HepG2 (cell line): ENCODE results near the gene RNF213. TPM values are rescaled to one million over a fixed set of nuclear protein-coding genes. Genes with fewer than 3 reads are reported as not detected.

Experiments used
- ATAC-seq: fragments of 200-7000 bp; cut with Tn5 transposase; 3 replicates; pipeline ENCODE4 v1.9.1; 2020; ENCODE audit warnings: mild to moderate bottlenecking, moderate library complexity
- BruUV-seq: library from RNA; stranded (reverse); fragments of 400-500 nt; replicated peaks from 2 replicates; lab custom pipeline; 2021; lab: Mats Ljungman, UMichigan
- CTCF ChIA-PET: fragments of 300-600 bp; formaldehyde crosslinking; extraction: SDS; loops from one replicate; lab custom pipeline; 2021; ENCODE audit warnings: low total read pairs, inconsistent platforms, low intra/inter-chr PET ratio; lab: Yijun Ruan, JAX
- POLR2A ChIA-PET: fragments of 350-600 bp; sonication (Branson Sonifier 250); formaldehyde crosslinking; loops from one replicate; lab custom pipeline; 2020; ENCODE audit warnings: antibody characterized with exemption, inconsistent platforms; lab: Yijun Ruan, JAX
- DNase-seq: peaks from one replicate; pipeline ENCODE4 v3.0.0-alpha.2; 2015; ENCODE audit warnings: low spot score
- FAIRE-seq: peaks from 3 replicates; lab custom pipeline; 2011; peaks lifted over from hg19 to GRCh38; lab: Jason Lieb, UNC
- H2AFZ ChIP-seq: one replicate; pipeline ENCODE4 v1.6.1; 2011; ENCODE audit warnings: low read length, inconsistent platforms
- H3K27ac ChIP-seq: fragments of 300-600 bp; 3 replicates; pipeline ENCODE4 v1.8.0; 2011; ENCODE audit warnings: mixed run types, mild to moderate bottlenecking, mixed read lengths, low read length, inconsistent platforms; ENCODE audit not compliant: insufficient read depth; ENCODE audit errors: extremely low read length
- H3K27me3 ChIP-seq, 2 experiments: fragments of 200-600 bp in 1 of 2; 2 replicates in 1 of 2; 3 replicates in 1 of 2; pipeline versions ENCODE4 v1.6.0 to v1.8.0; 2011; ENCODE audit warnings: low read length in 2 of 2, mild to moderate bottlenecking in 2 of 2, moderate library complexity in 2 of 2, inconsistent platforms in 1 of 2; ENCODE audit not compliant: insufficient read depth in 2 of 2, control insufficient read depth in 1 of 2
- H3K36me3 ChIP-seq, 2 experiments: fragments of 200-600 bp in 1 of 2; replicated peaks in 1 of 2; 2 replicates in 1 of 2; 3 replicates in 1 of 2; pipeline versions ENCODE4 v1.5.1 to v1.8.0; 2011; ENCODE audit warnings: low read length in 2 of 2, inconsistent platforms in 1 of 2; ENCODE audit not compliant: insufficient read depth in 2 of 2, control insufficient read depth in 1 of 2
- H3K4me1 ChIP-seq: 2 replicates; pipeline ENCODE4 v1.5.1; 2012; ENCODE audit warnings: low read length, inconsistent platforms; ENCODE audit not compliant: insufficient read depth
- H3K4me2 ChIP-seq: 2 replicates; pipeline ENCODE4 v1.6.0; 2011; ENCODE audit warnings: low read depth, low read length, inconsistent platforms
- H3K4me3 ChIP-seq, 3 experiments: fragments of 200-600 bp in 1 of 3; sonication (generic), shearing (Covaris generic) in 1 of 3; replicated peaks in 1 of 3; 2 replicates each; pipeline ENCODE4 v1.5.1; 2011 to 2016; ENCODE audit warnings: low read length in 3 of 3, inconsistent platforms in 2 of 3, low read depth in 2 of 3, mild to moderate bottlenecking in 2 of 3, control low read depth in 1 of 3, mixed read lengths in 1 of 3; ENCODE audit not compliant: insufficient read depth in 1 of 3
- H3K79me2 ChIP-seq: one replicate; pipeline ENCODE4 v1.6.1; 2011; ENCODE audit warnings: low read length, inconsistent platforms; ENCODE audit not compliant: insufficient read depth
- H3K9ac ChIP-seq: 2 replicates; pipeline ENCODE4 v1.6.0; 2011; ENCODE audit warnings: mild to moderate bottlenecking, low read depth, low read length, inconsistent platforms; ENCODE audit not compliant: insufficient read depth
- H3K9me3 ChIP-seq: 2 replicates; pipeline ENCODE4 v1.5.1; 2012; ENCODE audit warnings: mild to moderate bottlenecking, low read length
- H4K20me1 ChIP-seq: 2 replicates; pipeline ENCODE4 v1.6.0; 2011; ENCODE audit warnings: inconsistent platforms, mild to moderate bottlenecking, low read length, moderate library complexity; ENCODE audit not compliant: insufficient read depth
- FOXP4 ChIP-seq: sonication (generic); formaldehyde crosslinking; IDR thresholded peaks from 2 replicates; pipeline ENCODE4 v1.4.0; 2020; ENCODE audit warnings: missing genetic modification reagents
- HMGA1 ChIP-seq: sonication (generic); formaldehyde crosslinking; conservative IDR thresholded peaks from 2 replicates; pipeline ENCODE4 v1.4.0; 2020; ENCODE audit warnings: missing genetic modification reagents
- IKZF4 ChIP-seq: sonication (generic); formaldehyde crosslinking; IDR thresholded peaks from 2 replicates; pipeline ENCODE4 v1.5.1; 2020; ENCODE audit warnings: borderline replicate concordance, mild to moderate bottlenecking, low read depth, missing genetic modification reagents; ENCODE audit errors: not compliant biosample characterization
- SALL1 ChIP-seq: sonication (generic); formaldehyde crosslinking; IDR thresholded peaks from 2 replicates; pipeline ENCODE4 v1.8.0; 2022; ENCODE audit warnings: mild to moderate bottlenecking, missing genetic modification reagents
- ZBTB1 ChIP-seq: sonication (generic); formaldehyde crosslinking; IDR thresholded peaks from 2 replicates; pipeline ENCODE4 v1.4.0; 2020; ENCODE audit warnings: missing genetic modification reagents, borderline replicate concordance
- ZNF232 ChIP-seq: sonication (generic); formaldehyde crosslinking; IDR thresholded peaks from 2 replicates; pipeline ENCODE4 v1.4.0; 2020; ENCODE audit warnings: missing genetic modification reagents, borderline replicate concordance
- ZNF335 ChIP-seq: sonication (generic); formaldehyde crosslinking; IDR thresholded peaks from 2 replicates; pipeline ENCODE4 v1.4.0; 2020; ENCODE audit warnings: missing genetic modification reagents
- ZNF383 ChIP-seq: sonication (generic); formaldehyde crosslinking; IDR thresholded peaks from 2 replicates; pipeline ENCODE4 v1.4.0; 2020; ENCODE audit warnings: missing genetic modification reagents, mild to moderate bottlenecking, borderline replicate concordance
- WGBS: methylation state at CpG from one replicate; pipeline ENCODE4 v1.1.6; 2017; ENCODE audit warnings: low lambda C conversion rate; 5-methylcytosine and 5-hydroxymethylcytosine counted together
- in situ Hi-C: cut with HindIII; loops from 2 replicates; pipeline ENCODE4 v1.10.0; 2017; ENCODE audit warnings: low pct_unique_long_range_greater_than_20kb; ENCODE audit not compliant: extremely low pct_ligation_motif_present
- intact Hi-C: fragments of 100-400 bp; cut with micrococcal nuclease; formaldehyde crosslinking; loops from one replicate; pipeline ENCODE4 v1.10.0; 2022; ENCODE audit not compliant: unreplicated experiment
- polyA plus RNA-seq, 8 experiments: library from polyadenylated mRNA; depleted of rRNA in 3 of 8; stranded (reverse) in 7 of 8; unstranded in 1 of 8; fragments of >200 nt; fragmentation: Illumina TruSeq in 4 of 8; extraction: Trizol in 4 of 8; gene quantifications; 2 replicates each; pipeline versions ENCODE4 v1.2.1 to v1.2.3, GENCODE V29; 2011 to 2016; ENCODE audit warnings: low read depth in 4 of 8, missing spikeins in 1 of 8, mixed read lengths in 1 of 8; ENCODE audit not compliant: insufficient read depth in 1 of 8
- total RNA-seq, 5 experiments: library from RNA; depleted of rRNA; stranded (reverse); fragments of >200 nt; fragmentation: Illumina TruSeq; extraction: Trizol; gene quantifications; 2 replicates each; pipeline ENCODE4 v1.2.3, GENCODE V29; 2016; ENCODE audit warnings: low read depth in 1 of 5
- TF ChIP-seq, protein P1 (sequence below): sonication (generic); formaldehyde crosslinking; IDR thresholded peaks from 2 replicates; pipeline ENCODE4 v1.5.1; 2020; ENCODE audit warnings: missing genetic modification reagents, mild to moderate bottlenecking, borderline replicate concordance
- TF ChIP-seq, protein P2 (sequence below): IDR thresholded peaks from 2 replicates; pipeline ENCODE4 v1.6.1; 2016; ENCODE audit warnings: mild to moderate bottlenecking

Gene RNF213
- total and polyA plus RNA-seq, 2 of the 13 experiments (the other 11 are each of a cell fraction or from before 2014, with no cell fraction given) = 38.6 to 38.7 TPM

DNA sequence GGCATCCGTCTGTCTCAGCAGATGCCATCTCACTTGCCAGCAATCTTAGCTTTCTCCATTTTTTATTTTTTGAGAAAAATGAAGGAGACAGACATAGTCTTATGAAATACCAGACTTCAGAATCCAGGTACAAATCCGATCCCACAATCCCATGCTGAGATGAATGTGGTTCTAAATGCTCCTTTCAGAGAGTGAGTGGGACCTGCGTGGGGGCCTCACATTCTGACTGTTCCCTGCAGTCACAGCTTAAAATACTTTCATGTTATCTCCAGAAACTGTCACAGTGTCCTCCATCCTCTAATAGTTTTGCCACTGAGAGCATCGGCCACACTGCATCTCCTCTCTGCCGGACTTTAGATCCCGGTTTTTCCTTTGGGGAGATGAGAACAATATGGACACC is 119.4 kb downstream of the RNF213 start:
- H3K4me1 ChIP-seq = no peaks in the 10 kb centered on the region
- no peak for DNase-seq
- no peak overlapping the region for H3K4me2 ChIP-seq
- in situ Hi-C loops = no loop called here
- no peaks in the 10 kb centered on the region; the same call in 1 of the 2 replicates for H4K20me1 ChIP-seq
- H3K36me3 ChIP-seq = peaks cover 42 to 74% of the 10 kb centered on the region in 2 experiments
- no peak overlapping the region for H2AFZ ChIP-seq
- ATAC-seq = no peak
- no peaks in the 10 kb centered on the region for H3K27me3 ChIP-seq
- no TSS peak for BruUV-seq
- H3K79me2 ChIP-seq = no peaks in the 10 kb centered on the region
- no peaks in the 10 kb centered on the region for H3K9me3 ChIP-seq
- H3K4me3 ChIP-seq = no peak overlapping the region
- CTCF ChIA-PET = no interaction called here
- H3K27ac ChIP-seq = no peak overlapping the region
- no peak overlapping the region for H3K9ac ChIP-seq
- no peak for FAIRE-seq
- intact Hi-C loops = no loop called here
- POLR2A ChIA-PET = no interaction called here
- WGBS = 94% methylated on average over 6 of the region's 6 CpGs
- TF ChIP-seq, protein P1, sequence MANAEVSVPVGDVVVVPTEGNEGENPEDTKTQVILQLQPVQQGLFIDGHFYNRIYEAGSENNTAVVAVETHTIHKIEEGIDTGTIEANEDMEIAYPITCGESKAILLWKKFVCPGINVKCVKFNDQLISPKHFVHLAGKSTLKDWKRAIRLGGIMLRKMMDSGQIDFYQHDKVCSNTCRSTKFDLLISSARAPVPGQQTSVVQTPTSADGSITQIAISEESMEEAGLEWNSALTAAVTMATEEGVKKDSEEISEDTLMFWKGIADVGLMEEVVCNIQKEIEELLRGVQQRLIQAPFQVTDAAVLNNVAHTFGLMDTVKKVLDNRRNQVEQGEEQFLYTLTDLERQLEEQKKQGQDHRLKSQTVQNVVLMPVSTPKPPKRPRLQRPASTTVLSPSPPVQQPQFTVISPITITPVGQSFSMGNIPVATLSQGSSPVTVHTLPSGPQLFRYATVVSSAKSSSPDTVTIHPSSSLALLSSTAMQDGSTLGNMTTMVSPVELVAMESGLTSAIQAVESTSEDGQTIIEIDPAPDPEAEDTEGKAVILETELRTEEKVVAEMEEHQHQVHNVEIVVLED (CRISPR knock-in tag) = no peak
- no peak for TF ChIP-seq IKZF4 (CRISPR knock-in tag)
- TF ChIP-seq ZNF232 (CRISPR knock-in tag) = no peak
- TF ChIP-seq ZNF335 (CRISPR knock-in tag) = no peak
- no peak for TF ChIP-seq SALL1 (CRISPR knock-in tag)
- TF ChIP-seq HMGA1 (CRISPR knock-in tag) = no peak
- no peak for TF ChIP-seq ZNF383 (CRISPR knock-in tag)
- no peak for TF ChIP-seq ZBTB1 (CRISPR knock-in tag)
- no peak for TF ChIP-seq FOXP4 (CRISPR knock-in tag)
- TF ChIP-seq, protein P2, sequence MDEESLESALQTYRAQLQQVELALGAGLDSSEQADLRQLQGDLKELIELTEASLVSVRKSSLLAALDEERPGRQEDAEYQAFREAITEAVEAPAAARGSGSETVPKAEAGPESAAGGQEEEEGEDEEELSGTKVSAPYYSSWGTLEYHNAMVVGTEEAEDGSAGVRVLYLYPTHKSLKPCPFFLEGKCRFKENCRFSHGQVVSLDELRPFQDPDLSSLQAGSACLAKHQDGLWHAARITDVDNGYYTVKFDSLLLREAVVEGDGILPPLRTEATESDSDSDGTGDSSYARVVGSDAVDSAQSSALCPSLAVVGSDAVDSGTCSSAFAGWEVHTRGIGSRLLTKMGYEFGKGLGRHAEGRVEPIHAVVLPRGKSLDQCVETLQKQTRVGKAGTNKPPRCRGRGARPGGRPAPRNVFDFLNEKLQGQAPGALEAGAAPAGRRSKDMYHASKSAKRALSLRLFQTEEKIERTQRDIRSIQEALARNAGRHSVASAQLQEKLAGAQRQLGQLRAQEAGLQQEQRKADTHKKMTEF (CRISPR knock-in tag) = no peak
